Hematopoietic multipotent progenitor cell treated with erythropoietin and hydrocortisone succinate and interleukin-3 and kit ligand, for 4 days (in vitro differentiated cells): ENCODE results near the gene DTNB.

Experiments
- DNase-seq: peaks from one replicate; pipeline ENCODE4 v3.0.0-alpha.2; 2015

The DTNB gene

DNA sequence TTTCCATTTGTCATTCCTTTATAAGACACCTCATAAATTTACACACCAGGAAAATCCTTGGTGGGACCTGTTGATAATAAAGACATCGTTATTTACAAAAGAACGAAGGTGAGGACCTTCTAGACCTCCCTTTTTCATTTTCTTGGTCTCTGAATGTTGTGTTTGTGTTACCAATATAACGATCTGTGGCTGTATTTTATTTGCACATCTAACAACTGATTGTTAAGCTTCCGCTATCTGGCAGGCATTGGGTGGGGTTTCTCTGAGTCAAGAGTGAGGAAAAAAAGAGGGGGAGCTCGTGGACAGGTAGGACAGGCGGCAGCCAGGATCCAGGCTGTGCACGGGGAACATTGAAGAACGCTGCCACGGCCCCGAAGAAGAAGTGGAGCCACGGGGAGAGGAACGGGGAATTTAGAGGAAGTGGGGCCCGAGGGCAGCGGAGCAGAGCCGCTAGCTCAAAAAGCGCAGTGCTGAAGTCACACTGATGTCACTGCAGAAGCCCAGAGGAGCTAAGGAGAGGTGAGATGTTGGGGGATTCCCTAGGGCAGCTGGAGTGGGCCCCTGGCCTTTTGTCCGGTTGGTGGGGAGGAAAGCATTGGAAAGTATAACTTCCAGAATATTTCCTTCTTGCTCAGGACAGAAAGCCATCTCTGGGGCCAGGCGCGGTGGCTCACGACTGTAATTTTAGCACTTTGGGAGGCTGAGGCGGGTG lies 310.8 kb downstream of the DTNB start:
- peak; percentile 84 for DNase-seq

DNA sequence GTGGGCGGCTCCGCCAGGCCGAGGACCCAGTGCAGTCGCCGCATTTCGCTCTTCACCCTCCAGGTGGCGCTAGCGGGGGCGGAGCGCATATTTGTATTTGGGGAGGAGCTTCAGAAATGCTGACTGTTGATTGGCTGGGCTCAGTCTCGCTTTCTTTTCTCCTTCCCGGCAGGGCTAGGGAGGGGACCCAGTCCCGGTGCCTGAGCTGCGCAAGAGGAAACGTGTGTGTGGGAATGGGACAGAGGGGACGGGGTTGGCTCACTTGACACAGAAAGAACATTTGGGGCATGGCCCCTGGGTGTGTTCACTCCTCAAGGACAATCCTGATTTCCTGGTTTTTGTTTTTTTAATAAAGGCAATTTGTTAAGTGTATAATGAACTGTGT lies 311.3 kb downstream of the DTNB start:
- DNase-seq, result peak; percentile 96

DNA sequence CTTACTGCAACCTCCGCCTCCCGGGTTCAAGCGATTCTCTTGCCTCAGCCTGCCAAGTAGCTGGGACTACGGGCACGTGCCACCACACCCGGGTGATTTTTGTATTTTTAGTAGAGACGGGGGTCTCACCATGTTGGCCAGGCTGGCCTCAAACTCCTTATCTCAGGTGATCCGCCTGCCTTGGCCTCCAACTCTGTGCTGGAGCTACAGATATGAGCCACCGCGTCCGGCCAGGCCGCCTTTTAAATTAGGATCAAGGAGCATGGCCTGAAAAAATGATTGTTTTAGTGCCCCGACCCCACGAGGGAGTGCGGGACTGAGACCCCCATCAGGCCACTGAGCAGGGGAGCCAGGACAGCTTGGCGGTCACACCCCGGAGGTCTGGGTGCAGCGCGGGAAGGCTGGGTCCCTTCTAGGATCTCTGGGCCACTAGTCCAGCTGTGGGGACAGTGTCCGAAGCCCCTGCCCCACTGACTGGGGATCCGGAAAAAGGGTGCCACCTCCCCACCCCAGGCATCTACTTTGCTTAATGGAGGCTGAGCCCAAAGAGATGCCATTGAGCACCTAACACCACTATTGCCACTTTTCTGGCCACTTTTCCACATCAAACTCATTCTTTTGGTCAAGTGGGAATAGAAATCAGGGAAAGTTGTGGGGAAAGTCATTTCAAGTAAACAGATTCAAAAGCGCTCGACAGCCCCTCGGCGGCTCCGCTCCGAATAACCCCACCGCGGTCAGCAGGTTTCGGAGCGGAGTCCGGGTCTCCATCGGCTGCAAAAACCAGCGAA lies 311.9 kb downstream of the DTNB start:
- no peak for DNase-seq

- DNase-seq, result no peak
These were observed 314.5 kb downstream of the DTNB start for GRCh38 chr2:25358836-25359235.

GRCh38 chr2:25358249-25358815 lies 315.0 kb downstream of the DTNB start:
- no peak for DNase-seq

- DNase-seq, result no peak
These were observed 317.3 kb downstream of the DTNB start for GRCh38 chr2:25356088-25356487.

DNA sequence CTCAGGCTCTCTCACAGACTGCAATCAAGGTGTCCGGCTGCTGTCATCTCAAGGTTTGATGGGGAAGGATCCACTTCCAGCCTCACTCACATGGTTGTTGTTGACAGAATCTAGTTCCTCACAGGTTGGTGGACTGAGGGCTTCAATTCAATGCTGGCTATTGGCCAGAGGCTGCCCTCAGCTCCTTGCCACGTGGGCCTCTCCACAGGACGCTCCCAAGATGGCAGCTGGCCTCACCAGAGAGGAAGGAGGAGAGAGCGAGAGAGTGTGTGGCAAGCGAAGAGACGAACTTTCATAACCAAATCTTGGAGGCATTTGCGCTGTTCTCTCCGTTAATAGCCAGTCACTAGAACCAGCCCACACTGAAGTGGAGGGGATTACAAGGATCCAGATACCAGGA lies 318.1 kb downstream of the DTNB start:
- no peak for DNase-seq

DNA sequence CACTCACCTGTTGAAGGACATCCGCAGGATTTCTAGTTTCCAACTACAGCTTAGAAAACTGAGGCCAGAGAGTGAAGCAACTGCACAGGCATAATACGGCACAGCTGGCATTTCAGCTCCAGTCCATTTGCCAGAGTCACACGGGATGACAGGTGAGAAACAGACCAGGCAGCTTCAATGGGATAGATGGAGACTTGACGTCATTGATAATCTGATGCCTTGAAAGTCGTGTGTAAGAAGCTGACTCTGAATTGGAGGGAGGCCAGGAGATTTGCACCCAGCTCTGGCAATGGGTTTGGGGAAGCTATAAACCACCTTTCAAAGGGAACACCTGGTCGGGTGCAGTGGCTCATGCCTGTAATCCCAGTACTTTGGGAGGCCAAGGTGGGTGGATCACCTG lies 319.3 kb downstream of the DTNB start:
- DNase-seq, result no peak

DNA sequence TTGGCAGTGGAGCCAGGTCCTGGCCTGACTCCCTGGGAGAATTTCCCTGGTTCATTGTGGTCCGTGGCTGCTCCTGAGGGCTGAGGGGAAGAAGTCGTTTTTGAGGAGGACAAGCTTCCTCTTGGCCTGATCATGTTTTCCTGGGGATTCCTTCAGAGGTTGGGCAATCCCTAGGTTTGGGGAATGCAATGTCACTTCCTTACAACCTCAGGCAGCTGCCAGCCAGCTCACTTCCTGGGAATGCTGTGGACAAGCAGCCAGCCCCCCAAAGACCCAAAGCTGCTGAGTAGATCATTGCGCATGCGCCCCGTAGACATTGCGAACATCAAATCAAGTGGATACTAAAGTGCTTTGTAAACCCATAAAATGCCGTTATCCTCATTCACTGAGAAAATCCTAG lies 324.0 kb downstream of the DTNB start:
- no peak for DNase-seq

- no peak for DNase-seq
These were observed 325.5 kb downstream of the DTNB start for GRCh38 chr2:25347846-25348245.

GRCh38 chr2:25347205-25347815 lies 326.1 kb downstream of the DTNB start:
- no peak for DNase-seq

DNA sequence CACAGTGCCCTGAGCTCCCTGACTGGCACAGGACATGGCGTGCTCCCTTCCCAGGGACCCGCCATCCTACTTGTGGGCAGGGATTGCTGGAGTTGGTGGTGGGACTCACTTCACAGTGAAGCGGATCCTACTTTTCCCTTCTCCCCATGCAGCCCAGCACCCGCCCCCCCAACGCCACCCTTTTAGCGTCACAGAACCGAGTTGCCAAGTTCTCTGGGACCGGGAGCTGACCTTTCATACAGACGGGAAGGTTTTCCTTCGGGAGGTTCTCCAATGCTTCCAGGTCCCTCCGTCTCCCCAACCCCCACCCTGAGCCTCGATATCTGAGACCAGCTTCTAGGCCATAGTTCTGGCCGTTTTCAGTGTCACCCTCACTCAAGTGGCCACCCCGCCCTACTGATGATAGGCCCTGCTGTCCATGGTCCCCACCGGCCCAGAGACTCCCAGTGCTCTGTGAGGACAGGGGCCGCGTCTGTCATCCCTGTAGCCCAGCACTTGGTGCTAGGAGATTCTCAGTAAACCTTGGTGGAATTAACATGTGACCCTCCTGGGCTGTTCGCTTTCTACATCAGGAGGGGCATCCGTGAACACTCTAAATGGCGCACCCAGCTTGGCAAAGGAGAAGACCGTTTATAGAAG lies 330.1 kb downstream of the DTNB start:
- DNase-seq, result no peak

DNA sequence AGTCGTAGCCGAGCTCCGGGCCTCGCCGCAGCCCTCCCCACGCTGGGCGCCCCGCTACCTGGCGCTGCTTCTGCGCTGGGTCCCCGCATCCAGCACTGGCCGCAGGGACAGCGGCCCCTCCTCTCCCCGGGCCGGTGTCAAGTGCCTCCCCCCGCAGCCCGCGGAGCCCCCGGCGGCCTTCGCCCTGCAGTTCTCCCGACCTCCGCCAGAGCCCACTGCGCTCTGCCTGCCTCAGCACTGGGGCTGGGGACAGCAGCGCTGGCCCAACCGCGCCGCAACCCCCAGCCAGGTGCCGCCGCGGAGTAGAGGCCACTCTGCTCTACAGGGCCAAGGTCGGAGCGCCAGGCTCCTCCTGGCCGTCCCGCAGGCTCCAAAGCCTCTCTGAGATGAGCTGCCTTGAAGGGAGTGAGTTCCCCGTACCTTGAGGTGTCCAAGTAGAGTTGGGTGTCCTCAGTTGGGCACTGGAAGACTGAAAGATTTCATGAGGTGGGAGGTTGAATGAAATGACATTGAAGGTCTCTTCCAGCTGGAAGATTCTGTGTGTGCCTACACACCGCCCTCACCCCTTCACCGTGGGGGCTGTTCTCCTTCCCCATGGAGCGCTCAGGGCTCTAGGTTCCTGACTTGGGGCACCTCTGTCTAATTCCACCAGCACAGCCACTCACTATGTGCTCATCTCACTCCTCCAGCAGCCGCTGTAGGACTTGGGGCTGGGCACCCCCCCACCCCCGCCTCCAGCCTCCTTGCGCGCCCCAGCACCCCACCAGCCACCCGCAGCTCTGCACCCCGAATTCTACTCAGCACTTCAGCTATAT lies 330.8 kb downstream of the DTNB start:
- peak; percentile 93 for DNase-seq

DNA sequence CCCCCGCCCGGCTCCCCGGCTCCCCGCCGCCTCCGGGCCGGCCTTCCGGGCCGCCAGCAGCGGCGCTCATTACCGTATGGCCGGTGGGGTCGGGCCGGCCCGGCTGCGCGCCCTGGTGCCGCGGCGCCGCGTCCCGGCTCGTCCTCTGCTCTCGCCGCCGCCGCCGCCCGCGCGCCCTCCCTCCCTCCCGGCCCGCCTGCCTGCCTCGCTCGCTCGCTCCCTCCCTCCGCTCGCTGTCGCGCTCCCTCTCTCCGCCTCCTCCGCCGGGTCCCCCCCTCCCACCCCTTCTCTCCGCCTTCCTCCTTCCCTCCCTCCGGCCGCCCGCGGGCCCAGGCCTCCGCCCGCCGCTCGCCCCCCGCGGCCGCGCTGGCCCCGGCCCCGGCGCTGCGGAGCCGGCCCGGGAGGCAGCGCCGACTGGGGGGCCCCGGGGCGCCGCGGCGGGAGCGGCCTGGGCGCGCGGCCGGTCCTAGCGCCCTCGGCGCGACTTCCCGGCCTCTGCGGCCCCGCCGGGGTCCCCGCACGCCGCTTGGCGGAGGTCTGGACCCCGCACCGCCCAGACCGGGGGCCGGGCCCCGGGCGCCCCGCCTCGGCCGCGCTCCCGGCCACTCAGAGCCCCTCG lies 331.5 kb downstream of the DTNB start, which contains the start of gene DNMT3A:
Gene DNMT3A, minus strand, starts transcription at position 173 of the 619 bp plus-strand sequence. CDS start 27,941 bp downstream, outside the sequence.
- DNase-seq, result peak; percentile 87

GRCh38 chr2:25341011-25341727 lies 332.2 kb downstream of the DTNB start:
- peak; percentile 54 for DNase-seq

DNA sequence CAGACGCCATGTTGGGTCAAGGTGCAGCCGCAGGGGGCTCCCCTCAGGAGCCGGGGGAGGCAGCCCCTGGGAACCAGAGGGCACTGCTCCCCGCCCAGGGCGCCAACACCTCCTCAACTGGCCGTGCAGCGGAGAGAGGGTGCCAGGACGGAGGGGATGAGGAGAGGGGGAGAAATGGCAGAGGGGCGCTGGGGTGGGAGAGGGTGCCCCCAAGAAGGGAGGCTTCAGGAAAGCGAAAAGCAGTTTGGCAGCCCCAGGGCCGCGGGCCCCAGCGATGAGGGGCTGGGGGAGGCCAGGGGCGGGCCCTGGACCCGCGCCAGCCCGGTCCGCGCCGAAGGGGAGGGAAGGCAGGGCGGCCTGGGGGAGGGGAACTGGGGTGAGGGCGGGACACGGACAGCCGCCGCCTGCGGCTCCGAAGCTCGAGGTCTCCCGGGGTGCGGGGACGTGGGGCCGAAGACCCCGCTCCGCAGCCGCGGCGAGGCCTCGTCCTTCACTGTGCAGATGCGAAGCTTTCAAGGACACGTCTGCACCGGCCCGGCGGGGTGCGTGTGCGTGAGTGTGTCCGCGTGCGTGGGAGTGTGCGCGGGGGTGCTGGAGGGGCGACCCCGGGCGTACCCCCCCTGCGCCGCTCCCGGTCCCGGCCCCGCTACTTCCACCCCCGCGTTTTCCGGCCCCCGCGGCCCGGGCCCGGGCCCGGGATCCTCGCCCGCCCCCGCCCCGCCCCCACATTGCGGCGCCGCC lies 333.0 kb downstream of the DTNB start:
- DNase-seq, result peak; percentile 63

- peak; percentile 50 for DNase-seq
These were observed 333.6 kb downstream of the DTNB start for GRCh38 chr2:25339791-25340180.

GRCh38 chr2:25339211-25339674 lies 334.1 kb downstream of the DTNB start:
- DNase-seq, result no peak

DNA sequence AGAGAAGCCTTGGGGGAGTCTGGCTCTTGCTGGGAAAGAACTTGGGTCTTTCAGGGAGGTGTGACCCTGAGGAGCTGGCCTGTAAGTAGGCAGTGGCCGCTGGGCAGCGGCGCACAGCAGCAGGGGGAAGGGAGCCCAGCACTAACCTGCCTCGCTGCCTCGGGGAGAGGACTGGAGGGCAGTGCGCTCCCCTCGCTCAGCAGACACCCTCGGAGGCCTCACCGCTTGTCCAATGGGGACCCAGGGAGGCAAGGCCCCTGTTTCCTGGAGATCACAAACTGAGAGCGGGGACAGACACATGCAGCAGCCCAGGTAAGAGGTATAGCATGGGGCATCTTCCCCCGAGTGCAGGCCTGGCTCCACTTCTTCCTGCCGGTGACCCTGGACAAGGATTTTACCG lies 335.0 kb downstream of the DTNB start:
- no peak for DNase-seq

GRCh38 chr2:25337891-25338290 lies 335.5 kb downstream of the DTNB start:
- no peak for DNase-seq
